ENCODE measurements around the gene RAPSN.

DNA sequence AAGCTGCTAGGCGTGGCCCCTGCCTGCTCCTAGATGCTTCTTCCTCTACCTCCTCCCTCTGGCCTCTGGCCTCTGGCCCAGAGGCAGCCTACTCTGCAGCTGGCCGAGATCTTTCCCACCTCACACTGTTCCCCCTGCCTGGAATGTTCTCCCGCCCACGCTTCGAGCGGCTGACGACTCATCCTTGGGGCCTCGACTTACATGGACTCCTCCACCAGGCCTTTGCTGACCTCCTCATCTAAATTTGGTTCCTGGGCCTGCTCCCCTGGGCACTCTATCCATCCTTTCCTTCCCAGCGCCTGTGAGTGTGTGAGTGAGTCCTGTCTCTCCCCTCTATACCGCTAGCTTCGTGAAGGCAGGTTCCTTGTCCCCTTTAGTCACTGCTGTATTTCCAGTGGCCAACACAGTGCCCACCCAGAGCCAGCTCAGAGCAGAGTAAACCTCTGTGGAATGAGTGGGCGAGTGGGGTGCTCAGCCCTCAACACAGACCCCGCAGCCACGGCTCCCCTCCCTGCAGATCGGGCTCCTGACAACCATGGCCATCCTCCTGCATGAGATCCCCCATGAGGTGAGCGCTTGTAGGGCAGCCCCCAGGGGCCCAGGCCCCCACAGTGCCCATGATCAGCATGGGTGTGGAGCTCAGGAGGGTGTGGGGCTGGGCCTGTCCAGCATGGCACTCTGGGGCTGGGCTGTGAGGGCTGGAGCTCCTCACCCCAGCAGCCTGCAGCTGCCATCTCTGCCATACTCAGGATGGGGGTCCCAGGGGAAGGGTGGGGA, 34.8 kb downstream of the RAPSN start:
- no peak for TF ChIP-seq EZH2 (IDR thresholded peaks at IDR 0.05)
- TF ChIP-seq, protein P1, sequence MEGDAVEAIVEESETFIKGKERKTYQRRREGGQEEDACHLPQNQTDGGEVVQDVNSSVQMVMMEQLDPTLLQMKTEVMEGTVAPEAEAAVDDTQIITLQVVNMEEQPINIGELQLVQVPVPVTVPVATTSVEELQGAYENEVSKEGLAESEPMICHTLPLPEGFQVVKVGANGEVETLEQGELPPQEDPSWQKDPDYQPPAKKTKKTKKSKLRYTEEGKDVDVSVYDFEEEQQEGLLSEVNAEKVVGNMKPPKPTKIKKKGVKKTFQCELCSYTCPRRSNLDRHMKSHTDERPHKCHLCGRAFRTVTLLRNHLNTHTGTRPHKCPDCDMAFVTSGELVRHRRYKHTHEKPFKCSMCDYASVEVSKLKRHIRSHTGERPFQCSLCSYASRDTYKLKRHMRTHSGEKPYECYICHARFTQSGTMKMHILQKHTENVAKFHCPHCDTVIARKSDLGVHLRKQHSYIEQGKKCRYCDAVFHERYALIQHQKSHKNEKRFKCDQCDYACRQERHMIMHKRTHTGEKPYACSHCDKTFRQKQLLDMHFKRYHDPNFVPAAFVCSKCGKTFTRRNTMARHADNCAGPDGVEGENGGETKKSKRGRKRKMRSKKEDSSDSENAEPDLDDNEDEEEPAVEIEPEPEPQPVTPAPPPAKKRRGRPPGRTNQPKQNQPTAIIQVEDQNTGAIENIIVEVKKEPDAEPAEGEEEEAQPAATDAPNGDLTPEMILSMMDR (IDR thresholded peaks at IDR 0.05): no peak
- TF ChIP-seq EZH2phosphoT487 (IDR thresholded peaks at IDR 0.05): no peak

Data from neural progenitor cell (in vitro differentiated cells).